IPS DF 6.9 (cell line): Measurements from ENCODE around the gene STYXL2.

ENCODE experiments used
- DNase-seq: peaks from one replicate; pipeline ENCODE4 v3.0.0-alpha.2; 2013; ENCODE audit warnings: low read depth, low spot score
- H3K27ac ChIP-seq: one replicate; pipeline ENCODE4 v1.5.1; 2013; ENCODE audit warnings: low read length, control low read depth
- H3K27me3 ChIP-seq: 2 replicates; pipeline ENCODE4 v1.6.1; 2013; ENCODE audit warnings: mild to moderate bottlenecking, low read length; ENCODE audit not compliant: control insufficient read depth, insufficient read depth
- H3K36me3 ChIP-seq: 2 replicates; pipeline ENCODE4 v1.6.1; 2013; ENCODE audit warnings: low read length; ENCODE audit not compliant: control insufficient read depth, insufficient read depth
- H3K4me1 ChIP-seq: 2 replicates; pipeline ENCODE4 v1.6.1; 2013; ENCODE audit warnings: low read length; ENCODE audit not compliant: control insufficient read depth, insufficient read depth
- H3K4me3 ChIP-seq: 2 replicates; pipeline ENCODE4 v1.5.1; 2013; ENCODE audit warnings: mild to moderate bottlenecking, low read length
- H3K9me3 ChIP-seq: 2 replicates; pipeline ENCODE4 v1.6.1; 2013; ENCODE audit warnings: low read length, inconsistent platforms; ENCODE audit not compliant: control insufficient read depth, insufficient read depth
- WGBS: extraction: QIAGEN DNeasy Blood & Tissue Kit; methylation state at CpG from one replicate; pipeline ENCODE4 v1.1.7; 2013; ENCODE audit warnings: mixed read lengths, missing lambda C conversion rate; ENCODE audit not compliant: insufficient read length, insufficient coverage; 5-methylcytosine and 5-hydroxymethylcytosine counted together

STYXL2 gene

DNA sequence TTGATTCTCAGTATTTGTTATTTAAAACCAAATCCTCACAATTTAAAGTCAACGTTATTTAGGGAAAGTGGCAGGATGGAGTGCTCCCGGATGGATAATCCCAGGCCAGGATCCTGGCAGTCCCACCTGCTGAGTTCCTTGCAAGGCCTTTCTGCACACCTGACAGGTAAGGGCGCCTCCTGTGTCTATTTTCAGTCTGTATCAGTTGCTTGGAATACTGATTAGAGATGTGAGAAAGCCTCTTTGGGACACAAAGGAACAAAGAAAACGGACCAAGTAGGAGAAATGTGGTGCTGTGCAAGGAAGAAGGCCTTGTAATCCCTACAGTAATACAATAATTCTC, 12.2 kb downstream of the STYXL2 start:
- no peak overlapping the region for H3K27ac ChIP-seq
- peaks cover 5% of the 10 kb centered on the region; the same call in 1 of the 2 replicates for H3K4me1 ChIP-seq
- H3K4me3 ChIP-seq = no peak overlapping the region
- no peaks in the 10 kb centered on the region for H3K27me3 ChIP-seq
- H3K9me3 ChIP-seq = no peaks in the 10 kb centered on the region
- no CpG with 5 or more reads among the region's 4 CpGs for WGBS
- no peaks in the 10 kb centered on the region for H3K36me3 ChIP-seq
- no peak for DNase-seq

GRCh38 chr1:167107456-167107855, 13.6 kb downstream of the STYXL2 start:
- peaks cover 5% of the 10 kb centered on the region; the same call in 1 of the 2 replicates for H3K4me1 ChIP-seq
- no peak overlapping the region for H3K27ac ChIP-seq
- H3K9me3 ChIP-seq = no peaks in the 10 kb centered on the region
- no peak for DNase-seq
- no peaks in the 10 kb centered on the region for H3K36me3 ChIP-seq
- no peak overlapping the region for H3K4me3 ChIP-seq
- H3K27me3 ChIP-seq = no peaks in the 10 kb centered on the region

- Histone ChIP-seq H3K4me1 (peaks cover 5% of the 10 kb centered on the region; the same call in 1 of the 2 replicates), H3K36me3 (no peaks in the 10 kb centered on the region), H3K27me3 (no peaks in the 10 kb centered on the region), H3K27ac (no peak overlapping the region), H3K4me3 (no peak overlapping the region), H3K9me3 (no peaks in the 10 kb centered on the region)
- DNase-seq = no peak
- WGBS = no CpG with 5 or more reads among the region's 2 CpGs
Observed at GRCh38 chr1:167109125-167109524, 15.2 kb downstream of the STYXL2 start.

GRCh38 chr1:167110586-167110985, 16.7 kb downstream of the STYXL2 start:
- no peak overlapping the region for H3K4me3 ChIP-seq
- H3K9me3 ChIP-seq = no peaks in the 10 kb centered on the region
- WGBS = no CpG with 5 or more reads among the region's 3 CpGs
- peaks cover 2% of the 10 kb centered on the region; the same call in 1 of the 2 replicates for H3K4me1 ChIP-seq
- H3K36me3 ChIP-seq = no peaks in the 10 kb centered on the region
- H3K27me3 ChIP-seq = no peaks in the 10 kb centered on the region
- DNase-seq = no peak
- H3K27ac ChIP-seq = no peak overlapping the region

- H3K27ac ChIP-seq = no peak overlapping the region
- H3K4me3 ChIP-seq = no peak overlapping the region
- H3K4me1 ChIP-seq = peaks cover 2% of the 10 kb centered on the region; the same call in 1 of the 2 replicates
- H3K9me3 ChIP-seq = no peaks in the 10 kb centered on the region
- no peak for DNase-seq
- H3K27me3 ChIP-seq = no peaks in the 10 kb centered on the region
- no CpG with 5 or more reads among the region's 4 CpGs for WGBS
- no peaks in the 10 kb centered on the region for H3K36me3 ChIP-seq
Observed at GRCh38 chr1:167111868-167112709, 18.2 kb downstream of the STYXL2 start.

- Histone ChIP-seq H3K27me3 (no peaks in the 10 kb centered on the region), H3K9me3 (no peaks in the 10 kb centered on the region), H3K27ac (no peak overlapping the region), H3K4me1 (no peaks in the 10 kb centered on the region), H3K4me3 (no peak overlapping the region), H3K36me3 (no peaks in the 10 kb centered on the region)
- DNase-seq = no peak
Observed at GRCh38 chr1:167114725-167115124, 20.9 kb downstream of the STYXL2 start.

GRCh38 chr1:167115655-167116054, 21.8 kb downstream of the STYXL2 start:
- no CpG with 5 or more reads among the region's 5 CpGs for WGBS
- no peaks in the 10 kb centered on the region for H3K27me3 ChIP-seq
- H3K4me3 ChIP-seq = no peak overlapping the region
- H3K4me1 ChIP-seq = no peaks in the 10 kb centered on the region
- no peaks in the 10 kb centered on the region for H3K9me3 ChIP-seq
- H3K36me3 ChIP-seq = no peaks in the 10 kb centered on the region
- DNase-seq = no peak
- no peak overlapping the region for H3K27ac ChIP-seq

GRCh38 chr1:167116174-167116573, 22.3 kb downstream of the STYXL2 start:
- no peak for DNase-seq
- no peaks in the 10 kb centered on the region for H3K4me1 ChIP-seq
- no peaks in the 10 kb centered on the region for H3K9me3 ChIP-seq
- no peak overlapping the region for H3K27ac ChIP-seq
- no peak overlapping the region for H3K4me3 ChIP-seq
- no peaks in the 10 kb centered on the region for H3K36me3 ChIP-seq
- H3K27me3 ChIP-seq = no peaks in the 10 kb centered on the region
- WGBS = no CpG with 5 or more reads among the region's 1 CpG

- Histone ChIP-seq H3K27me3 (no peaks in the 10 kb centered on the region), H3K4me1 (peaks cover 2% of the 10 kb centered on the region; the same call in 1 of the 2 replicates), H3K27ac (no peak overlapping the region), H3K36me3 (no peaks in the 10 kb centered on the region), H3K9me3 (no peaks in the 10 kb centered on the region), H3K4me3 (no peak overlapping the region)
- no peak for DNase-seq
- WGBS = no CpG with 5 or more reads among the region's 9 CpGs
Observed at GRCh38 chr1:167117225-167117624, 23.4 kb downstream of the STYXL2 start.

DNA sequence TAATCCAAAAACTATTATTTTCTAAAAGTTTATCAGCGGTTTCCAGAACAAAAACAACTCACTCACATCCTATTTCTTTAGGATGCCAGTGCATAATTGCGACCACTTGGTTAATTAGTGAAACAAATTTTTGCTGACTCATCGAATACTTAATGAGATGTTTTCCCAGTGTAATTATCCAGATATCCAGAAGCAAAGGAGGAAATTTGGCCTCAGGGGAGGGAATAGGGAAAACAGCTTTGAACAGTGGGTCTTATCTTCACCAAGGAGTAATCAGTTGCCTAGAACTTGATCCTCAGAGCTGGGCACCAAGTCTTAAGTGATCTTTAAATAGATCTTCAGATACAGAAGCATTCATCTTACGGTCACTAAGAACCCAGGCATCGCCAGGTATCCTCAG, 24.3 kb downstream of the STYXL2 start:
- Histone ChIP-seq H3K27me3 (no peaks in the 10 kb centered on the region), H3K9me3 (no peaks in the 10 kb centered on the region), H3K27ac (no peak overlapping the region), H3K4me1 (peaks cover 3% of the 10 kb centered on the region; the same call in 1 of the 2 replicates), H3K36me3 (no peaks in the 10 kb centered on the region), H3K4me3 (no peak overlapping the region)
- DNase-seq = no peak
- WGBS = no CpG with 5 or more reads among the region's 5 CpGs

- H3K36me3 ChIP-seq = no peaks in the 10 kb centered on the region
- H3K27ac ChIP-seq = no peak overlapping the region
- H3K4me3 ChIP-seq = no peak overlapping the region
- peaks cover 3% of the 10 kb centered on the region; the same call in 1 of the 2 replicates for H3K4me1 ChIP-seq
- H3K9me3 ChIP-seq = no peaks in the 10 kb centered on the region
- no peak for DNase-seq
- WGBS = no CpG with 5 or more reads among the region's 3 CpGs
- no peaks in the 10 kb centered on the region for H3K27me3 ChIP-seq
Observed at GRCh38 chr1:167119696-167120095, 25.8 kb downstream of the STYXL2 start.
